NCI-H1092 (cell line): ENCODE results near the gene HCAR3.

Experiments used
- DNase-seq: peaks from one replicate; lab custom pipeline; 2025; lab: John Stamatoyannopoulos, UW

Gene HCAR3

DNA sequence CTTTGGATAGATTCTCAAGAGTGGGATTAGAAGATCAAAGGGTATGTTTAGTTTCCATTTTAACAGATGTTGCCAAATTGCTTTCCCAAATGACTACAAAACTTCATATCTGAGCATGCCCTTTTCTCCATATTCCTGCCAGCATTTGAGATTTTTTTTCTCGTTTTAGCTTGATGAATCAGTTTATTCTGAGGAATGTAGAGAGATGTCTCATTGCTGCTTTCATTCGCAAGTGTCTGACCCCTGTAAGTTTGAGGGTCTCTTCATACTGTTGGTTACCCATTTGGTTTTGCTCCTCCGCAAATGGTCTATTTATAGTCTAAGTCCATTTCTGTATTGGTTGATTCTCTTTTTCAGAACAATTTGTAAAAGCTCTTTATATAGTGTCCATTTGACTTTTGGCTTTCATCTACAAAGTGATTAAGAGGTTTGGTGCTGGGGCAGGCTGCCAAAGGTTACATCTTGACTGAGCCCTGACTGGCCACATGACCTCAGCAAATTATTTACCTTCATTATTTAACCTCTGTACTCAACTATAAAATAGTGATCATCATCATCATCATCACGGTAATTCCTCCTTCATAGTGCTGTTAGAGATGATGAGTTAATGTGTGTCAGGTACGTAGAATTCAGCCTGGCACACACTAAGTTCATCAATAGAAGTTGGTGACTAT lies 47.1 kb downstream of the HCAR3 start:
- DNase-seq, result no peak

- no peak for DNase-seq
These were observed 48.3 kb downstream of the HCAR3 start for GRCh38 chr12:122668268-122668667.

DNA sequence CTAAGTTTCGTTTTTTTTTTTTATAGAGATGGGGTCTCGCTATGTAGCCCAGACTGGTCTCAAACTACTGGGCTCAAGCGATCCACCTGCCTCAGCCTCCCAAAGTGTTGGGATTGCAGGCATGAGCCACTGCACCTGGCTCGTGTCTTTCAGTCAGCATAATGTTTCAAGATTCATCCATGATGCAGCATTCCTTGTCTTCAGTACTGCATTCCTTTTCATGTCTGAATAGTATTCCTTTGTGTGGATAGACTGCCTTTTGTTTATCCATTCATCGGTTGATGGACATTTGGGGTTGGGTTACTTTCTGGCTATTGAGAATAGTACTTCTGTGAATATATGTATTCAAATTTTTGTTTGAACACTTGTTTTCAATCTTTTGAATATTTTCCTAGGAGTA lies 50.9 kb downstream of the HCAR3 start:
- DNase-seq, result no peak

DNA sequence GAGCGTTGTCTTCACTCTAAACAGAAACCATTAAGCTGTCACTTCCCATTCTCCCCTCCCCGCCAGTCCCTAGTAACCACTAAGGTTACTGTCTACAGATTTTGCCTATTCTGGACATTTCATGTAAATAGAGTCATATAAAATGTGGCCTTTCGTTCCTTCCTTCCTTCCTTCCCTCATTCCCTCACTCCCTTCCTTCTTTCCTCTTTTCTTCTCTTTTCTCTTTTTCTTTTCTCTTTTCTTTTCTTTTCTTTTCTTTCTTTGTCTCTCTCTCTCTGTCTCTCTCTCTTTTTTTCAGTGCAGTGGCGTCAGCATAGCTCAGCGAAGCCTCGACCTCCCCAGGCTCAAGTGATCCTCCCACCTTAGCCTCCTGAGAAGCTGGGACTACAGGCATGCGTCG lies 51.3 kb downstream of the HCAR3 start:
- DNase-seq, result no peak
